Measurements from ENCODE around the gene SV2C. TPM values are rescaled to one million over a fixed set of nuclear protein-coding genes. Genes with fewer than 3 reads are reported as not detected.

Gene SV2C
- total and polyA plus RNA-seq, 4 donors, result under 0.01 to 0.04 (median 0.03) TPM; not detected in 1

GRCh38 chr5:76081811-76082771, 1.1 kb upstream of the SV2C start:
- Histone ChIP-seq H3K36me3 (ENCODE audit: control insufficient read depth in 4 of 4, insufficient read depth in 3 of 4, low read depth in 1 of 4, low read length in 3 of 4) (no peaks in the 10 kb centered on the region), H3K4me1 (ENCODE audit: control insufficient read depth in 4 of 4, insufficient read depth in 4 of 4, low read length in 3 of 4) (peaks cover 6 to 27% (median 18%) of the 10 kb centered on the region in 4 donors), H3K4me3 (ENCODE audit: low read depth in 1 of 3, low read length in 3 of 3) (no peak overlapping the region), H3K27ac (ENCODE audit: low read depth in 1 of 2, low read length in 2 of 2) (no peak overlapping the region), H3K9me3 (ENCODE audit: control insufficient read depth in 4 of 4, low read length in 3 of 4) (no peaks in the 10 kb centered on the region), H3K27me3 (ENCODE audit: control insufficient read depth in 4 of 4, insufficient read depth in 4 of 4, low read length in 3 of 4) (peaks cover 5 to 22% (median 21%) of the 10 kb centered on the region in 4 donors), H3K9ac (ENCODE audit: low read depth in 1 of 2, low read length in 2 of 2) (no peak overlapping the region)
- TF ChIP-seq JUND (IDR thresholded peaks at IDR 0.05), result no peak
- TF ChIP-seq TAF1 (conservative IDR thresholded peaks at IDR 0.05), result no peak
- no peak for TF ChIP-seq ATF3 (IDR thresholded peaks at IDR 0.05)
- TF ChIP-seq MAX (IDR thresholded peaks at IDR 0.05), result no peak
- no peak for TF ChIP-seq SP1 (IDR thresholded peaks at IDR 0.05)
- no peak for TF ChIP-seq RAD21 (IDR thresholded peaks at IDR 0.05)
- no peak for TF ChIP-seq NR2F2 (IDR thresholded peaks at IDR 0.05)
- no peak for TF ChIP-seq REST (IDR thresholded peaks at IDR 0.05)
- no peak for TF ChIP-seq RXRA (IDR thresholded peaks at IDR 0.05)
- no peak for DNase-seq (ENCODE audit: low spot score)
- WGBS, result 4% methylated on average over 45 of the region's 45 CpGs

- WGBS, result 2% methylated on average over 50 of the region's 50 CpGs
- Histone ChIP-seq H3K9ac (ENCODE audit: low read depth in 1 of 2, low read length in 2 of 2) (no peak overlapping the region), H3K4me3 (ENCODE audit: low read depth in 1 of 3, low read length in 3 of 3) (peak overlapping the region in 1 of 3 donors; percentile 34), H3K4me1 (ENCODE audit: control insufficient read depth in 4 of 4, insufficient read depth in 4 of 4, low read length in 3 of 4) (peaks cover 6 to 27% (median 18%) of the 10 kb centered on the region in 4 donors), H3K9me3 (ENCODE audit: control insufficient read depth in 4 of 4, low read length in 3 of 4) (no peaks in the 10 kb centered on the region), H3K27me3 (ENCODE audit: control insufficient read depth in 4 of 4, insufficient read depth in 4 of 4, low read length in 3 of 4) (peaks cover 5 to 31% (median 21%) of the 10 kb centered on the region in 4 donors), H3K27ac (ENCODE audit: low read depth in 1 of 2, low read length in 2 of 2) (no peak overlapping the region), H3K36me3 (ENCODE audit: control insufficient read depth in 4 of 4, insufficient read depth in 3 of 4, low read depth in 1 of 4, low read length in 3 of 4) (no peaks in the 10 kb centered on the region)
- DNase-seq (ENCODE audit: low spot score), result no peak
- TF ChIP-seq EGR1 (IDR thresholded peaks at IDR 0.05; ENCODE audit: low read depth in 2 of 2) (no peak), SP1 (IDR thresholded peaks at IDR 0.05) (no peak), HNF4A (conservative IDR thresholded peaks at IDR 0.05) (no peak), TAF1 (conservative IDR thresholded peaks at IDR 0.05) (no peak), YY1 (IDR thresholded peaks at IDR 0.05) (no peak), CTCF (IDR thresholded peaks at IDR 0.05; ENCODE audit: low read depth, low read length, missing input control) (no peak), MAX (IDR thresholded peaks at IDR 0.05) (no peak), FOXA1 (IDR thresholded peaks at IDR 0.05) (no peak), ZBTB33 (IDR thresholded peaks at IDR 0.05) (no peak), RXRA (IDR thresholded peaks at IDR 0.05) (no peak), ATF3 (IDR thresholded peaks at IDR 0.05) (no peak), HNF4G (IDR thresholded peaks at IDR 0.05) (no peak), GABPA (IDR thresholded peaks at IDR 0.05 in 1 of 2, conservative IDR thresholded peaks at IDR 0.05 in 1 of 2) (no peak), FOXA2 (IDR thresholded peaks at IDR 0.05) (no peak), RAD21 (IDR thresholded peaks at IDR 0.05) (no peak)
Observed at GRCh38 chr5:76083555-76084495, 642 bp downstream of the SV2C start.

Measured in liver (tissue), 9 donors.